DMS 273 treated with DMSO at 0.1 percent for 48 hours (cell line): ENCODE data around the gene NEU4.
"Not testable (repeated sequence)": the region's sequence is repeated elsewhere in the genome, so short reads cannot be mapped to it uniquely, and the experiment has no call there.

Experiments
- DNase-seq: peaks from one replicate; lab custom pipeline; 2025; lab: John Stamatoyannopoulos, UW

The NEU4 gene

GRCh38 chr2:241775223-241776177, 33.5 kb upstream of the NEU4 start:
- DNase-seq, result no peak

GRCh38 chr2:241776336-241777169, 32.4 kb upstream of the NEU4 start, which contains the start of gene GAL3ST2:
TSS of gene GAL3ST2 (plus strand) at chr2:241776822. CDS start at chr2:241776956, 134 bp downstream.
- DNase-seq, result no peak

GRCh38 chr2:241777170-241777685, 31.8 kb upstream of the NEU4 start:
- DNase-seq, result no peak

GRCh38 chr2:241777686-241778627, 31.0 kb upstream of the NEU4 start:
- no peak for DNase-seq

GRCh38 chr2:241780939-241781569, 27.9 kb upstream of the NEU4 start:
- DNase-seq, result no peak

- DNase-seq, result not testable (repeated sequence)
These were observed 26.9 kb upstream of the NEU4 start for GRCh38 chr2:241782053-241782452.

- DNase-seq, result no peak
These were observed 20.9 kb upstream of the NEU4 start for GRCh38 chr2:241788135-241788534.

- no peak for DNase-seq
These were observed 20.4 kb upstream of the NEU4 start for GRCh38 chr2:241788572-241788971.

GRCh38 chr2:241791385-241791784, 17.6 kb upstream of the NEU4 start:
- not testable (repeated sequence) for DNase-seq

- no peak for DNase-seq
These were observed 15.6 kb upstream of the NEU4 start for GRCh38 chr2:241793385-241793784.

GRCh38 chr2:241794250-241794823, 14.7 kb upstream of the NEU4 start:
- DNase-seq, result no peak

- DNase-seq, result no peak
These were observed 13.7 kb upstream of the NEU4 start for GRCh38 chr2:241795021-241795999.

- DNase-seq, result no peak
These were observed 12.8 kb upstream of the NEU4 start for GRCh38 chr2:241796209-241796608.

GRCh38 chr2:241796610-241797138, 12.3 kb upstream of the NEU4 start:
- no peak for DNase-seq

GRCh38 chr2:241797441-241798080, 11.4 kb upstream of the NEU4 start:
- no peak for DNase-seq

GRCh38 chr2:241798081-241798630, 10.8 kb upstream of the NEU4 start:
- DNase-seq, result no peak

GRCh38 chr2:241798631-241799521, 10.1 kb upstream of the NEU4 start:
- DNase-seq, result no peak
